GM12865 (cell line): ENCODE results near the gene CNTN5.

Experiments used
- DNase-seq: peaks from one replicate; pipeline ENCODE4 v3.0.0; 2010; ENCODE audit warnings: low read depth
- H3K4me3 ChIP-seq: 2 replicates; pipeline ENCODE4 v1.5.1; 2011; ENCODE audit warnings: mild to moderate bottlenecking, low read depth, low read length, control low read depth
- CTCF ChIP-seq: IDR thresholded peaks from 2 replicates; pipeline ENCODE4 v1.5.1; 2011; ENCODE audit warnings: low read length, control low read depth, low read depth, inconsistent platforms; ENCODE audit not compliant: insufficient read depth; ENCODE audit errors: missing control alignments

The CNTN5 gene

GRCh38 chr11:100190395-100190794, 1169.6 kb downstream of the CNTN5 start:
- no peak for DNase-seq
- no peak for TF ChIP-seq CTCF
- no peak overlapping the region for H3K4me3 ChIP-seq

GRCh38 chr11:100192181-100192580, 1171.4 kb downstream of the CNTN5 start:
- TF ChIP-seq CTCF, result no peak
- no peak for DNase-seq
- no peak overlapping the region for H3K4me3 ChIP-seq

GRCh38 chr11:100203789-100204188, 1183.0 kb downstream of the CNTN5 start:
- DNase-seq, result no peak
- TF ChIP-seq CTCF, result no peak
- no peak overlapping the region for H3K4me3 ChIP-seq

- no peak for TF ChIP-seq CTCF
- H3K4me3 ChIP-seq, result no peak overlapping the region
- no peak for DNase-seq
Measured at GRCh38 chr11:100205926-100206325, 1185.2 kb downstream of the CNTN5 start.

- no peak for DNase-seq
- H3K4me3 ChIP-seq, result no peak overlapping the region
- no peak for TF ChIP-seq CTCF
Measured at GRCh38 chr11:100208207-100208606, 1187.5 kb downstream of the CNTN5 start.

- no peak for DNase-seq
- no peak overlapping the region for H3K4me3 ChIP-seq
- no peak for TF ChIP-seq CTCF
Measured at GRCh38 chr11:100214791-100215190, 1194.0 kb downstream of the CNTN5 start.

- no peak for TF ChIP-seq CTCF
- no peak overlapping the region for H3K4me3 ChIP-seq
- DNase-seq, result no peak
Measured at GRCh38 chr11:100220801-100221200, 1200.1 kb downstream of the CNTN5 start.
